Naive thymus-derived CD4-positive, alpha-beta T cell (primary cell): Measurements from ENCODE around the gene CFAP69. TPM values are rescaled to one million over a fixed set of nuclear protein-coding genes. Genes with fewer than 3 reads are reported as not detected.

Source experiments
- ATAC-seq: fragments of 150-1000 bp; cut with Tn5 transposase; 2 replicates; pipeline ENCODE4 v1.10.0; 2021; ENCODE audit warnings: mild to moderate bottlenecking, moderate library complexity
- CTCF ChIA-PET: fragments of 350-600 bp; sonication (Branson Sonifier 250); formaldehyde crosslinking; loops from one replicate; lab custom pipeline; 2021; ENCODE audit warnings: antibody characterized with exemption; lab: Charles Lee
- POLR2A ChIA-PET: fragments of 350-600 bp; sonication (Branson Sonifier 250); formaldehyde crosslinking; loops from one replicate; lab custom pipeline; 2021; ENCODE audit warnings: antibody characterized with exemption, inconsistent platforms; lab: Charles Lee
- DNase-seq, 9 donors: peaks; one replicate each; pipeline versions ENCODE4 v3.0.0 to v3.0.0-alpha.2; 2020 to 2022; ENCODE audit warnings: mixed read lengths in 1 of 9
- H3K27ac ChIP-seq: one replicate; pipeline ENCODE4 v1.7.0; 2013; ENCODE audit warnings: mild to moderate bottlenecking, low read depth, low read length, moderate library complexity
- H3K27me3 ChIP-seq, 2 donors: one replicate each; pipeline ENCODE4 v1.7.0; 2013; ENCODE audit warnings: low read length in 2 of 2, mild to moderate bottlenecking in 2 of 2, moderate library complexity in 2 of 2; ENCODE audit not compliant: control insufficient read depth in 2 of 2, insufficient read depth in 2 of 2
- H3K36me3 ChIP-seq, 3 experiments: 1 replicate in 2 of 3; 2 replicates in 1 of 3; pipeline ENCODE4 v1.7.0; 2013; ENCODE audit warnings: low read length in 3 of 3, mild to moderate bottlenecking in 3 of 3, moderate library complexity in 1 of 3; ENCODE audit not compliant: insufficient read depth in 3 of 3, control insufficient read depth in 2 of 3
- H3K4me1 ChIP-seq, 2 donors: one replicate each; pipeline ENCODE4 v1.7.0; 2013; ENCODE audit warnings: low read length in 2 of 2, mild to moderate bottlenecking in 2 of 2, moderate library complexity in 1 of 2; ENCODE audit not compliant: control insufficient read depth in 2 of 2, insufficient read depth in 2 of 2
- H3K4me3 ChIP-seq: 2 replicates; pipeline ENCODE4 v1.7.0; 2013; ENCODE audit warnings: mild to moderate bottlenecking, low read length
- H3K9me3 ChIP-seq, 3 experiments: 1 replicate in 2 of 3; 2 replicates in 1 of 3; pipeline ENCODE4 v1.7.0; 2013; ENCODE audit warnings: low read length in 3 of 3; ENCODE audit not compliant: control insufficient read depth in 2 of 3
- H3K27ac Mint-ChIP-seq, 9 donors: one replicate each; pipeline ENCODE4 v1.8.0; 2020 to 2022; ENCODE audit warnings: mixed read lengths in 9 of 9, mild to moderate bottlenecking in 8 of 9, moderate library complexity in 5 of 9, inconsistent platforms in 2 of 9
- H3K27me3 Mint-ChIP-seq, 5 donors: one replicate each; pipeline ENCODE4 v1.8.0; 2021 to 2022; ENCODE audit warnings: mixed read lengths in 5 of 5, mild to moderate bottlenecking in 1 of 5
- H3K36me3 Mint-ChIP-seq, 5 donors: one replicate each; pipeline ENCODE4 v1.8.0; 2020 to 2022; ENCODE audit warnings: mixed read lengths in 5 of 5, mild to moderate bottlenecking in 3 of 5, inconsistent platforms in 1 of 5
- H3K4me1 Mint-ChIP-seq, 7 donors: one replicate each; pipeline ENCODE4 v1.8.0; 2020 to 2022; ENCODE audit warnings: mixed read lengths in 7 of 7, mild to moderate bottlenecking in 3 of 7, inconsistent platforms in 1 of 7
- H3K4me3 Mint-ChIP-seq, 10 donors: one replicate each; pipeline ENCODE4 v1.8.0; 2020 to 2022; ENCODE audit warnings: mild to moderate bottlenecking in 10 of 10, mixed read lengths in 10 of 10, moderate library complexity in 6 of 10, inconsistent platforms in 2 of 10
- H3K9me3 Mint-ChIP-seq, 11 donors: one replicate each; pipeline ENCODE4 v1.8.0; 2020 to 2022; ENCODE audit warnings: mixed read lengths in 11 of 11, mild to moderate bottlenecking in 4 of 11, inconsistent platforms in 1 of 11, moderate library complexity in 1 of 11
- intact Hi-C, 2 donors: fragments of 100-400 bp; cut with micrococcal nuclease; formaldehyde crosslinking; loops; one replicate each; pipeline ENCODE4 v1.15.1; 2023
- polyA plus RNA-seq, 2 donors: library from polyadenylated mRNA; unstranded; fragments of 300-500 nt; fragmentation: Illumina TruSeq; gene quantifications; one replicate each; pipeline ENCODE4 v1.2.3, GENCODE V29; 2021
- total RNA-seq, 6 experiments: library from RNA in 5 of 6; stranded (reverse) in 5 of 6; gene quantifications; 1 replicate in 5 of 6; 2 replicates in 1 of 6; pipeline ENCODE4 v1.2.3 and lab custom pipeline; 2021 to 2026

CFAP69 gene
- under 1 TPM in 2 of 5 experiments, not detected in 3; 0.30 to 0.80 TPM for total RNA-seq
- not detected for polyA plus RNA-seq
- 0.54 reads per million for total RNA-seq (lab: John Stamatoyannopoulos, UW)

GRCh38 chr7:90244909-90245851 is at the start of gene CFAP69:
TSS of gene CFAP69 (plus strand) at chr7:90245174. CDS start at chr7:90245425, 251 bp downstream.
- Histone ChIP-seq H3K36me3 (peaks cover 0 to 3% (median 0%) of the 10 kb centered on the region in 3 experiments), H3K27me3 (no peaks in the 10 kb centered on the region), H3K4me1 (peaks cover 6 to 8% of the 10 kb centered on the region in 2 donors), H3K9me3 (no peaks in the 10 kb centered on the region), H3K4me3 (peak within 1 kb of the TSS; percentile 70), H3K27ac (peak within 1 kb of the TSS; percentile 50)
- peak; percentile 79 to 88 (median 84) for DNase-seq
- ChIA-PET POLR2A (interaction anchor here (0.6 kb wide), 1 partner anchor 126 kb away, joined by 3 read pairs; no protein-coding TSS in a partner anchor), CTCF (no interaction called here)
- H3K36me3 Mint-ChIP-seq: peaks cover 0 to 3% (median 0%) of the 10 kb centered on the region in 5 donors
- intact Hi-C loops: loop anchor here (1.0 to 5.0 kb wide), 7 partner anchors 11 to 1697 kb away; partner anchors contain the start of genes CLDN12 (in 2 of the 2), GTPBP10 (in 2 of the 2), STEAP1 (in 2 of the 2) and AKAP9 (in 1 of the 2)
- H3K27ac Mint-ChIP-seq: peak within 1 kb of the TSS in 8 of 9 donors; percentile 19 to 90 (median 78)
- peaks cover 11 to 59% (median 28%) of the 10 kb centered on the region in 5 donors for H3K27me3 Mint-ChIP-seq
- H3K9me3 Mint-ChIP-seq: peaks cover 0 to 2% (median 0%) of the 10 kb centered on the region in 11 donors
- H3K4me1 Mint-ChIP-seq: peaks cover 8 to 27% (median 15%) of the 10 kb centered on the region in 7 donors
- peak within 1 kb of the TSS; percentile 88 to 97 (median 92) for H3K4me3 Mint-ChIP-seq
- ATAC-seq: peak; percentile 95

- Histone ChIP-seq H3K27me3 (no peaks in the 10 kb centered on the region), H3K4me1 (no peaks in the 10 kb centered on the region), H3K27ac (no peak overlapping the region), H3K36me3 (no peaks in the 10 kb centered on the region), H3K9me3 (no peaks in the 10 kb centered on the region), H3K4me3 (no peak overlapping the region)
- DNase-seq: no peak
- H3K27ac Mint-ChIP-seq: no peak overlapping the region
- no peak overlapping the region for H3K4me3 Mint-ChIP-seq
- ChIA-PET CTCF (no interaction called here), POLR2A (no interaction called here)
- no peaks in the 10 kb centered on the region for H3K4me1 Mint-ChIP-seq
- no peak for ATAC-seq
- intact Hi-C loops: no loop called here
- peaks cover 0 to 8% (median 0%) of the 10 kb centered on the region in 5 donors for H3K27me3 Mint-ChIP-seq
- H3K9me3 Mint-ChIP-seq: peaks cover 0 to 4% (median 0%) of the 10 kb centered on the region in 11 donors
- H3K36me3 Mint-ChIP-seq: no peaks in the 10 kb centered on the region
Observed at GRCh38 chr7:90201500-90202195, 43.3 kb upstream of the CFAP69 start.

GRCh38 chr7:90207956-90208355 is 37.0 kb upstream of the CFAP69 start:
- Histone ChIP-seq H3K4me1 (no peaks in the 10 kb centered on the region), H3K9me3 (no peaks in the 10 kb centered on the region), H3K36me3 (no peaks in the 10 kb centered on the region), H3K27ac (no peak overlapping the region), H3K27me3 (no peaks in the 10 kb centered on the region), H3K4me3 (no peak overlapping the region)
- H3K9me3 Mint-ChIP-seq: peaks cover 0 to 5% (median 0%) of the 10 kb centered on the region in 11 donors
- H3K27ac Mint-ChIP-seq: no peak overlapping the region
- ChIA-PET POLR2A (no interaction called here), CTCF (no interaction called here)
- ATAC-seq (no peak), DNase-seq (no peak)
- H3K36me3 Mint-ChIP-seq: no peaks in the 10 kb centered on the region
- H3K4me1 Mint-ChIP-seq: peaks cover 0 to 6% (median 6%) of the 10 kb centered on the region in 7 donors
- H3K4me3 Mint-ChIP-seq: no peak overlapping the region
- intact Hi-C loops: no loop called here
- H3K27me3 Mint-ChIP-seq: peaks cover 9 to 23% (median 14%) of the 10 kb centered on the region in 5 donors

- peaks cover 0 to 3% (median 0%) of the 10 kb centered on the region in 11 donors for H3K9me3 Mint-ChIP-seq
- intact Hi-C loops: loop anchor here in 1 of 2 donors (5.0 kb wide), 1 partner anchor 42 kb away; no protein-coding TSS in a partner anchor
- CTCF ChIA-PET: no interaction called here
- ATAC-seq (no peak), DNase-seq (no peak)
- peaks cover 9 to 23% (median 14%) of the 10 kb centered on the region in 5 donors for H3K27me3 Mint-ChIP-seq
- H3K4me3 Mint-ChIP-seq: no peak overlapping the region
- no peak overlapping the region for H3K4me3 ChIP-seq
- no peak overlapping the region for H3K27ac Mint-ChIP-seq
- no peaks in the 10 kb centered on the region for H3K27me3 ChIP-seq
- H3K36me3 ChIP-seq: no peaks in the 10 kb centered on the region
- POLR2A ChIA-PET: no interaction called here
- peaks cover 0 to 6% (median 6%) of the 10 kb centered on the region in 7 donors for H3K4me1 Mint-ChIP-seq
- no peaks in the 10 kb centered on the region for H3K4me1 ChIP-seq
- H3K36me3 Mint-ChIP-seq: no peaks in the 10 kb centered on the region
- H3K27ac ChIP-seq: no peak overlapping the region
- no peaks in the 10 kb centered on the region for H3K9me3 ChIP-seq
Observed at GRCh38 chr7:90209776-90210175, 35.2 kb upstream of the CFAP69 start.

GRCh38 chr7:90210475-90210874 is 34.5 kb upstream of the CFAP69 start:
- no peak for ATAC-seq
- Mint-ChIP-seq H3K9me3 (peaks cover 0 to 2% (median 0%) of the 10 kb centered on the region in 11 donors), H3K36me3 (no peaks in the 10 kb centered on the region), H3K27me3 (peaks cover 9 to 23% (median 14%) of the 10 kb centered on the region in 5 donors), H3K4me3 (peak overlapping the region in 1 of 10 donors; percentile 61), H3K4me1 (peaks cover 0 to 6% (median 6%) of the 10 kb centered on the region in 7 donors), H3K27ac (no peak overlapping the region)
- Histone ChIP-seq H3K27ac (no peak overlapping the region), H3K4me1 (no peaks in the 10 kb centered on the region), H3K27me3 (no peaks in the 10 kb centered on the region), H3K36me3 (no peaks in the 10 kb centered on the region), H3K9me3 (no peaks in the 10 kb centered on the region), H3K4me3 (no peak overlapping the region)
- ChIA-PET POLR2A (no interaction called here), CTCF (no interaction called here)
- intact Hi-C loops: loop anchor here in 1 of 2 donors (5.0 kb wide), 1 partner anchor 43 kb away; no protein-coding TSS in a partner anchor
- no peak for DNase-seq

- Histone ChIP-seq H3K4me1 (no peaks in the 10 kb centered on the region), H3K9me3 (no peaks in the 10 kb centered on the region), H3K36me3 (no peaks in the 10 kb centered on the region), H3K27me3 (no peaks in the 10 kb centered on the region), H3K4me3 (no peak overlapping the region), H3K27ac (no peak overlapping the region)
- H3K36me3 Mint-ChIP-seq: no peaks in the 10 kb centered on the region
- ChIA-PET CTCF (no interaction called here), POLR2A (no interaction called here)
- DNase-seq (no peak), ATAC-seq (no peak)
- peaks cover 0 to 2% (median 0%) of the 10 kb centered on the region in 11 donors for H3K9me3 Mint-ChIP-seq
- H3K27me3 Mint-ChIP-seq: peaks cover 9 to 23% (median 14%) of the 10 kb centered on the region in 5 donors
- H3K4me3 Mint-ChIP-seq: peak overlapping the region in 8 of 10 donors; percentile 10 to 66 (median 45)
- peaks cover 0 to 6% (median 6%) of the 10 kb centered on the region in 7 donors for H3K4me1 Mint-ChIP-seq
- no peak overlapping the region for H3K27ac Mint-ChIP-seq
- intact Hi-C loops: loop anchor here in 1 of 2 donors (5.0 kb wide), 1 partner anchor 44 kb away; no protein-coding TSS in a partner anchor
Observed at GRCh38 chr7:90210981-90211380, 34.0 kb upstream of the CFAP69 start.
